Measurements from ENCODE around the gene GLUL.
"Not testable (repeated sequence)": the region's sequence is repeated elsewhere in the genome, so short reads cannot be mapped to it uniquely, and the experiment has no call there.

The GLUL gene

DNA sequence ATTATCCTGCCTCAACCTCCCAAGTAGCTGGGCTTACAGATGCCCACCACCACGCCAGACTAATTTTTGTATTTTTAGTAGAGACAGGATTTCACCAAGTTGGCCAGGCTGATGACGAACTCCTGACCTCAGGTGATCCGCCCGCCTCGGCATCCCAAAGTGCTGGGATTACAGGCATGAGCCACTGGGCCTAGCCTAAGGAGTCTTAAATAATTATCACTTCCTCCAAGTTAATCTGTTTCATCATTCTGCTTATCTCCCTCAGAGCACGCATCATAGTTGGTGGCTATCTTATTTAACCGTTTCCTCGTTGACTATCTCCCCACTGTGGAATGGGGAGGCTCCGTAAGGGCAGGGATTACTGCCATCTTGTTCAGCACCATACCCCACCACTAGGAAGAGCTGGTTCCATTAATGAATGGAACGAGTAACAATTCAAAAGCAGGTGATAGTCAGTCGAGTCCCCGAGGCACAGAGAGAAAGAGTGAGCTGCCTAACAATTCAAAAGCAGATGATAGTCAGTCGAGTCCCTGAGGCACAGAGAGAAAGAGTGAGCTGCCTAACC is 52.7 kb downstream of the GLUL start:
- no peak overlapping the region for H3K4me3 ChIP-seq (ENCODE audit: low read depth, low read length)
- TF ChIP-seq, protein P1, sequence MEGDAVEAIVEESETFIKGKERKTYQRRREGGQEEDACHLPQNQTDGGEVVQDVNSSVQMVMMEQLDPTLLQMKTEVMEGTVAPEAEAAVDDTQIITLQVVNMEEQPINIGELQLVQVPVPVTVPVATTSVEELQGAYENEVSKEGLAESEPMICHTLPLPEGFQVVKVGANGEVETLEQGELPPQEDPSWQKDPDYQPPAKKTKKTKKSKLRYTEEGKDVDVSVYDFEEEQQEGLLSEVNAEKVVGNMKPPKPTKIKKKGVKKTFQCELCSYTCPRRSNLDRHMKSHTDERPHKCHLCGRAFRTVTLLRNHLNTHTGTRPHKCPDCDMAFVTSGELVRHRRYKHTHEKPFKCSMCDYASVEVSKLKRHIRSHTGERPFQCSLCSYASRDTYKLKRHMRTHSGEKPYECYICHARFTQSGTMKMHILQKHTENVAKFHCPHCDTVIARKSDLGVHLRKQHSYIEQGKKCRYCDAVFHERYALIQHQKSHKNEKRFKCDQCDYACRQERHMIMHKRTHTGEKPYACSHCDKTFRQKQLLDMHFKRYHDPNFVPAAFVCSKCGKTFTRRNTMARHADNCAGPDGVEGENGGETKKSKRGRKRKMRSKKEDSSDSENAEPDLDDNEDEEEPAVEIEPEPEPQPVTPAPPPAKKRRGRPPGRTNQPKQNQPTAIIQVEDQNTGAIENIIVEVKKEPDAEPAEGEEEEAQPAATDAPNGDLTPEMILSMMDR (IDR thresholded peaks at IDR 0.05; ENCODE audit: borderline replicate concordance, insufficient read depth, low read depth, low read length): no peak

DNA sequence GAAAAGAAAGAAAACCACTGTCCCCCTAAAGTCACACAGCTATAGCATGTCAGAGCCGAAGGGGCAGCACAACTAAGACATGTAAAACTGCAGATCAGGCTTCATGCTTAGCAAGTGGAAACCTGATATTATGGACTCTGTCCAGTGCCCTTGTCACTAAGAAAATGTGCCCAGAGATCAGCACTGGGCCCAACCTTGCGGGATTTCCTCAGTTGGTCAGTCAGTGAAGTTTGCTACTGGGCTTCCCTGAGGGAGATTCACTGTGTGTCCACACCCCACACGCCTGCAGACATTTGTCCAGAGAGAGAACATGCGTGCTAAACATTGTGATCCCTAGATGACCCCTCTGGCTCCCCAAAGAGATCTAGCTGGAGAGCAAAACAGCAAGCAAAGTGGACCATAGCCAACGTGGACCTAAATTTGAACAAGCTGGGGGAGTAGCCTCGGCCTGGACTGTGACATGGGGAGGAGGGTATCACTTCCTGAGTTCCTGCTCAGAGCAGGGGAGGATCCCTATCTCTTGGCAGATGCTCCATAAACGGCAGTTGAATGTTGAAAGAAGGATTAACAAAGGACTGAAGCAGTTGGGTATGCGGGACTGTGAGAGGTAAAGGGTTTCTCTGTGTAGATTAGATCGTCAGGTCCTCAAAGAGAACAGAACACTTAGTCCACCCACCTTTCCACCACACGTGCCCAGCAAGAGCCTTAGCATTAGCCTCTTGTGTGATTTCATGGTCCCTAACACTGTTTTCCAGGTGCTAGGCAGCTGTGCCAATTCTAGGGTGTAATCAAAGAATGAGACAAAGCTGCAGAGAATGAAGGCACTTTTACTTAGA is 53.6 kb downstream of the GLUL start:
- TF ChIP-seq, protein P1 (IDR thresholded peaks at IDR 0.05; ENCODE audit: borderline replicate concordance, insufficient read depth, low read depth, low read length): no peak
- no peak overlapping the region for H3K4me3 ChIP-seq (ENCODE audit: low read depth, low read length)

DNA sequence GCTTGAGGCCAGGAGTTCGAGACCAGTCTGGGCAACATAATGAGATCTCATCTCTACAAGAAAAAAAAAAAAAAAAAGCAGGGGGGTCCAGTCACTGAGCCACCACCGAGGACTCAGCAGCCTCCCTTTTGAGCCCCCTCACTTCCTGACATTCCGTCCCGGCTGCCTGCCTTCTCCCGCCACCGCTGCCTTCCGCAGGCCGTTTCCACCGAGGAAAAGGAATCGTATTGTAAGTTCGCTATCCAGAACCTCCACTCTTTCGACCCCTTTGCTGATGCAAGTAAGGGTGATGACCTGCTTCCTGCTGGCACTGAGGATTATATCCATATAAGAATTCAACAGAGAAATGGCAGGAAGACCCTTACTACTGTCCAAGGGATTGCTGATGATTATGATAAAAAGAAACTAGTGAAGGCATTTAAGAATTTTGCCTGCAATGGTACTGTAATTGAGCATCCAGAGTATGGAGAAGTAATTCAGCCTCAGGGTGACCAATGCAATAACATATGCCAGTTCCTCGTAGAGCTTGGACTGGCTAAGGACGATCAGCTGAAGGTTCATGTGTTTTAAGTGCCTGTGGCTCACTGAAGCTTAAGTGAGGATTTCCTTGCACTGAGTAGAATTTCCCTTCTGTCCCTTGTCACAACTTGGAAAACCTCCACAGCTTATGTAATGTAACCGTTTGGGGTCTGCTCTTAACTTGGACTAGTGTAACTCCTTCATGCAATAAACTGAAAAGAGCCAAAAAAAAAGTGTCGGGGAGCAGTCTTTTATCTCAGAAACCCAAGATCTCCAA is 55.6 kb downstream of the GLUL start:
- H3K4me3 ChIP-seq (ENCODE audit: low read depth, low read length): no peak overlapping the region
- TF ChIP-seq, protein P1 (IDR thresholded peaks at IDR 0.05; ENCODE audit: borderline replicate concordance, insufficient read depth, low read depth, low read length): no peak

DNA sequence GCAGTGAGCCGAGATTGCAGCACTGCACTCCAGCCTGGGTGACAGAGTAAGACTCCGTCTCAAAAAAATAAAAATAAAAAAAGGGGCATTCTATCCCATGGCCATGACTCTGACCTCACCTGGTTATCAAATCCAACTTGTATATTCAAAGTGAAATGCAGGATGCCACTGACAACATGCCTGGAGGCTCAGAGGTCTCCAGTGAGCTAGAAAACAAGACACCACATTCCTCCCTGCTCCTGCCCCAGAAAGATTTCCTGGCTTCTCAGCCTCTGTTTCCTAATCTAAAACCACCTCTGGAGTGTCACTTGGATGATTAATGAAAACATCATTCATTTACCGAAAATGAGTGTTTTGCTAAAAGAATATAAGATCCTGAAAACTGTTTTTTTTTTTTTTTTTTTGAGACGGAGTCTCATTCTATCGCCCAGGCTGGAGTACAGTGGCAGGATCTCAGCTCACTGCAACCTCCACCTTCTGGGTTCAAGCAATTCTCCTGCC is 58.5 kb downstream of the GLUL start:
- not testable (repeated sequence) for H3K4me3 ChIP-seq (ENCODE audit: low read depth, low read length)

DNA sequence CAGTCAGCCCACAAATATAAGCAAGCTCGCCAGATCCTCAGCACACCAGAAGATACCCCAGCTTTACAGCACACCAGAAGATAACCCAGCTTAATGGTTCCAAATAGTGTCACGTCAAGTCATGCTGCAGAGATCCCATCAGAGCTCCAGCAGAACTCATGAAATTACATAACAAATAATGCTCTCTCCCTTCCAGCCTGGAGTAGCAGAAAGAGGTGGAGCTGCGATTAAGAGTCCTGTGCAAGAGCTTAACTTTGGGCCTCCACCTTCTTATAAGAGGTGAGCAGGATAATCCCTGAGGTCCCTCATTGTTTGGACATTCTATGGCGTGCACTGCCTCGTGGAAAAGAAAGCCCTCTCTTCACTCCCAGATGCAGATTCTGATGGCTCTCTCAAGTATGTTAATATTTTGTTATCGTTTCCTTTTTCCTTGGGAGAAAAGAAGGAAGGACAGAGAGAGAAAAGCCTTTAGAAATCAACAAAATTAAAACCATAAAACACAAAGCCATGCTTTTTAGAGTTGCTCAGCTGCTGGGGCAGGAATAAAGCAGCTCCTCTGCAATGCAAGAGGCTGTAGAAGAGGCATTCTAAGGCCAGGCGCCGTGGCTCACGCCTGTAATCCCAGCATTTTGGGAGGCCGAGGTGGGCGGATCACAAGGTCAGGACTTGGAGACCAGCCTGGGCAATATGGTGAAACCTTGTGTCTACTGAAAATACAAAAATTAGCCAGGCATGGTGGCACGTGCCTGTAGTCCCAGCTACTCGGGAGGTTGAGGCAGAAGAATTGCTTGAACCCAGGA is 59.1 kb downstream of the GLUL start:
- H3K4me3 ChIP-seq (ENCODE audit: low read depth, low read length): no peak overlapping the region
- TF ChIP-seq, protein P1 (IDR thresholded peaks at IDR 0.05; ENCODE audit: borderline replicate concordance, insufficient read depth, low read depth, low read length): no peak

Data from GM12875 (cell line).